OCI-LY1 (cell line): ENCODE measurements around the gene GABRB3.

ENCODE experiments used
- H2AFZ ChIP-seq: fragments of 200-600 bp; sonication (generic), shearing (Covaris generic); 2 replicates; pipeline ENCODE4 v1.6.0; 2014; ENCODE audit warnings: antibody characterized with exemption, mild to moderate bottlenecking, low read length
- H3F3A ChIP-seq: fragments of 200-600 bp; sonication (generic), shearing (Covaris generic); 2 replicates; pipeline ENCODE4 v1.6.0; 2014; ENCODE audit warnings: mild to moderate bottlenecking, antibody characterized with exemption, low read length, moderate library complexity; ENCODE audit not compliant: insufficient read depth
- H3K27ac ChIP-seq: fragments of 200-600 bp; sonication (generic); 2 replicates; pipeline ENCODE4 v1.5.1; 2014; ENCODE audit warnings: low read length, mixed run types, mild to moderate bottlenecking, low read depth; ENCODE audit not compliant: poor library complexity, severe bottlenecking
- H3K27me3 ChIP-seq: fragments of 200-600 bp; sonication (generic); 2 replicates; pipeline ENCODE4 v1.6.0; 2014; ENCODE audit warnings: antibody characterized with exemption, mild to moderate bottlenecking, low read length, moderate library complexity; ENCODE audit not compliant: insufficient read depth
- H3K36me3 ChIP-seq: fragments of 200-600 bp; sonication (generic); 2 replicates; pipeline ENCODE4 v1.6.1; 2014; ENCODE audit warnings: mild to moderate bottlenecking, antibody characterized with exemption, low read length, moderate library complexity, mixed read lengths; ENCODE audit not compliant: insufficient read depth
- H3K4me1 ChIP-seq: fragments of 200-600 bp; sonication (generic); 2 replicates; pipeline ENCODE4 v1.5.1; 2014; ENCODE audit warnings: mild to moderate bottlenecking, low read length, moderate library complexity; ENCODE audit not compliant: insufficient read depth, severe bottlenecking
- H3K4me2 ChIP-seq: fragments of 200-600 bp; sonication (generic), shearing (Covaris generic); 2 replicates; pipeline ENCODE4 v1.6.1; 2014; ENCODE audit warnings: low read length
- H3K4me3 ChIP-seq: fragments of 200-600 bp; sonication (generic); 2 replicates; pipeline ENCODE4 v1.5.1; 2014; ENCODE audit warnings: low read length, low read depth, mild to moderate bottlenecking, mixed read lengths; ENCODE audit not compliant: poor library complexity, severe bottlenecking
- H3K79me2 ChIP-seq: fragments of 200-600 bp; shearing (Covaris generic); 2 replicates; pipeline ENCODE4 v1.6.1; 2016; ENCODE audit warnings: mixed run types, low read length, mixed read lengths; ENCODE audit not compliant: insufficient read depth
- H3K9ac ChIP-seq: fragments of 200-600 bp; sonication (generic), shearing (Covaris generic); 2 replicates; pipeline ENCODE4 v1.6.1; 2014; ENCODE audit warnings: mild to moderate bottlenecking, low read length, mixed read lengths
- H3K9me2 ChIP-seq: fragments of 200-600 bp; sonication (generic), shearing (Covaris generic); 2 replicates; pipeline ENCODE4 v1.6.1; 2014; ENCODE audit warnings: low read depth, mild to moderate bottlenecking, low read length, mixed read lengths
- H3K9me3 ChIP-seq: fragments of 200-600 bp; shearing (Covaris generic); 2 replicates; pipeline ENCODE4 v1.6.1; 2014; ENCODE audit warnings: low read length, mixed read lengths
- H4K20me1 ChIP-seq: fragments of 200-600 bp; sonication (generic), shearing (Covaris generic); 2 replicates; pipeline ENCODE4 v1.6.0; 2016; ENCODE audit warnings: mild to moderate bottlenecking, low read length; ENCODE audit not compliant: insufficient read depth
- EZH2 ChIP-seq: fragments of 200-600 bp; sonication (generic), shearing (Covaris generic); IDR thresholded peaks from 2 replicates; pipeline ENCODE4 v1.8.0; 2017; ENCODE audit warnings: borderline replicate concordance, mixed run types, mild to moderate bottlenecking, antibody characterized with exemption, low read length, moderate library complexity, mixed read lengths
- TF ChIP-seq, protein P1 (sequence below): fragments of 200-600 bp; sonication (generic), shearing (Covaris generic); IDR thresholded peaks from 2 replicates; pipeline ENCODE4 v1.5.1; 2017; ENCODE audit warnings: mild to moderate bottlenecking, antibody characterized with exemption, low read length, moderate library complexity, mixed read lengths

The GABRB3 gene

DNA sequence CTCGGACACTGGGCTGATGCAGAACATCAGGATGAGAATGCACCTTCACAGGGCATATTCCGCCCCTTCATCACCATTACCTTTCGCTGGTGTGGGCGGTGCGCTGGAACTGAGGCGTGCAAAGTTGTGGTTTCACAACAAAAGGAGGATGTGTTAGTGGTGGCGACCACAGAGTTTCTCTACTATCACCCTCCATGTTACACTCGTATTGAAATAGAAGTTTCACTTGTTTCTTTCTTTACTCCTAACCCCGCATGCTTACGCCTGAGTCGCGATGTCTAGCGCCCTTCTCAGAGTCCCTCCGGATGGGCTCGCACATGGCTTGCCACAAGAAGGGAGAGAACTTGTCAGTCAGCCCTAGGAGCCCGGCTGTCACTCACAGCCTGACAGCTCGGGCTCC is 148.7 kb downstream of the GABRB3 start:
- Histone ChIP-seq H3K9me3 (no peaks in the 10 kb centered on the region), H3K36me3 (no peaks in the 10 kb centered on the region)

DNA sequence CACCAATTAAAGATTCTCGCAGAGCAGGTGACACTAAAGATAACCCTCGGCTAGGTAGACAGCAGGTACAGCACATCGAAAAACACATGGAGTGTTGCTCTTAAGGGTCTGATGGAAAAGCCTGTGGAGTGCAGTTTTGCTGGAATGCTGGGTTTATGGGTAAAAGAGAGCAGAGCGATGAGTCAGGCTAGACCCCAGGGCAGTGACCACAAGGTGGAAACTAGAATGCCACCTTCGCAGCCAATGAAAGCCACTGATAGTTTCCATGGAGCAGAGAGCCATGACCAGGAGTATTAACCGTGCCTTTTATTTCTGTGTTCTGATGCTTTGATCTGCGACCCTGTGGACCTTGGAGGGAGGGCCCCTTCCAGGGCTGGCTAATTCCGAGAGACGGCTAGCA is 149.8 kb downstream of the GABRB3 start:
- TF ChIP-seq, protein P1, sequence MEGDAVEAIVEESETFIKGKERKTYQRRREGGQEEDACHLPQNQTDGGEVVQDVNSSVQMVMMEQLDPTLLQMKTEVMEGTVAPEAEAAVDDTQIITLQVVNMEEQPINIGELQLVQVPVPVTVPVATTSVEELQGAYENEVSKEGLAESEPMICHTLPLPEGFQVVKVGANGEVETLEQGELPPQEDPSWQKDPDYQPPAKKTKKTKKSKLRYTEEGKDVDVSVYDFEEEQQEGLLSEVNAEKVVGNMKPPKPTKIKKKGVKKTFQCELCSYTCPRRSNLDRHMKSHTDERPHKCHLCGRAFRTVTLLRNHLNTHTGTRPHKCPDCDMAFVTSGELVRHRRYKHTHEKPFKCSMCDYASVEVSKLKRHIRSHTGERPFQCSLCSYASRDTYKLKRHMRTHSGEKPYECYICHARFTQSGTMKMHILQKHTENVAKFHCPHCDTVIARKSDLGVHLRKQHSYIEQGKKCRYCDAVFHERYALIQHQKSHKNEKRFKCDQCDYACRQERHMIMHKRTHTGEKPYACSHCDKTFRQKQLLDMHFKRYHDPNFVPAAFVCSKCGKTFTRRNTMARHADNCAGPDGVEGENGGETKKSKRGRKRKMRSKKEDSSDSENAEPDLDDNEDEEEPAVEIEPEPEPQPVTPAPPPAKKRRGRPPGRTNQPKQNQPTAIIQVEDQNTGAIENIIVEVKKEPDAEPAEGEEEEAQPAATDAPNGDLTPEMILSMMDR, result no peak
- no peak for TF ChIP-seq EZH2
- Histone ChIP-seq H3K9me2 (no peaks in the 10 kb centered on the region), H3K4me3 (no peak overlapping the region), H3K9me3 (no peaks in the 10 kb centered on the region), H2AFZ (no peak overlapping the region), H3K36me3 (no peaks in the 10 kb centered on the region), H3K9ac (no peak overlapping the region), H3K27ac (no peak overlapping the region), H3K79me2 (no peaks in the 10 kb centered on the region), H4K20me1 (no peaks in the 10 kb centered on the region), H3K4me2 (no peak overlapping the region), H3K27me3 (no peaks in the 10 kb centered on the region), H3F3A (no peaks in the 10 kb centered on the region), H3K4me1 (no peaks in the 10 kb centered on the region)

More for the DNA sequence above, 148.7 kb downstream of the GABRB3 start:
- H3K4me2 ChIP-seq, result no peak overlapping the region
- H3K9ac ChIP-seq, result no peak overlapping the region
- H2AFZ ChIP-seq, result no peak overlapping the region
- no peak overlapping the region for H3K4me3 ChIP-seq
- H3K4me1 ChIP-seq, result no peaks in the 10 kb centered on the region
- no peaks in the 10 kb centered on the region for H3K9me2 ChIP-seq
- TF ChIP-seq, protein P1, result no peak
- TF ChIP-seq EZH2, result no peak
- H3K27me3 ChIP-seq, result no peaks in the 10 kb centered on the region
- no peak overlapping the region for H3K27ac ChIP-seq
- H4K20me1 ChIP-seq, result no peaks in the 10 kb centered on the region
- H3K79me2 ChIP-seq, result no peaks in the 10 kb centered on the region
- H3F3A ChIP-seq, result no peaks in the 10 kb centered on the region

GRCh38 chr15:26621816-26622215 is 151.1 kb downstream of the GABRB3 start:
- Histone ChIP-seq H3K9me2 (no peaks in the 10 kb centered on the region), H3K4me3 (no peak overlapping the region), H3K27ac (no peak overlapping the region)

More at GRCh38 chr15:26621816-26622215, 151.1 kb downstream of the GABRB3 start:
- H3K4me1 ChIP-seq, result no peaks in the 10 kb centered on the region
- TF ChIP-seq, protein P1, result no peak
- no peak for TF ChIP-seq EZH2
- H3K36me3 ChIP-seq, result no peaks in the 10 kb centered on the region
- H4K20me1 ChIP-seq, result no peaks in the 10 kb centered on the region
- H3K9me3 ChIP-seq, result no peaks in the 10 kb centered on the region
- no peaks in the 10 kb centered on the region for H3K79me2 ChIP-seq
- H3K27me3 ChIP-seq, result no peaks in the 10 kb centered on the region
- no peaks in the 10 kb centered on the region for H3F3A ChIP-seq
- no peak overlapping the region for H3K4me2 ChIP-seq
- H3K9ac ChIP-seq, result no peak overlapping the region
- H2AFZ ChIP-seq, result no peak overlapping the region
